Gastroesophageal sphincter (tissue), 4 donors: ENCODE measurements around the gene MRAP2. TPM values are rescaled to one million over a fixed set of nuclear protein-coding genes. Genes with fewer than 3 reads are reported as not detected.

Experiments
- ATAC-seq: fragments of 150-250 bp; one replicate; pipeline ENCODE4 v1.9.1; 2016; ENCODE audit warnings: mild to moderate bottlenecking, moderate library complexity
- H3K27ac ChIP-seq, 4 donors: fragments of 200-600 bp; sonication (generic) in 3 of 4; 1 replicate in 3 of 4; 2 replicates in 1 of 4; pipeline ENCODE4 v1.5.1; 2016 to 2019
- H3K27me3 ChIP-seq: fragments of 200-600 bp; sonication (generic); one replicate; pipeline ENCODE4 v1.5.1; 2019
- H3K36me3 ChIP-seq, 2 donors: fragments of 200-600 bp; sonication (generic); one replicate each; pipeline ENCODE4 v1.5.1; 2019; ENCODE audit warnings: control low read depth in 1 of 2
- H3K4me1 ChIP-seq, 3 donors: fragments of 200-600 bp; sonication (generic); 1 replicate in 2 of 3; 2 replicates in 1 of 3; pipeline ENCODE4 v1.5.1; 2016 to 2019; ENCODE audit warnings: control low read depth in 2 of 3
- H3K4me3 ChIP-seq, 2 donors: fragments of 200-600 bp; sonication (generic); one replicate each; pipeline ENCODE4 v1.5.1; 2019; ENCODE audit warnings: mild to moderate bottlenecking in 1 of 2, moderate library complexity in 1 of 2
- H3K9me3 ChIP-seq, 3 donors: fragments of 200-600 bp; sonication (generic); one replicate each; pipeline ENCODE4 v1.5.1; 2017 to 2019; ENCODE audit warnings: control low read depth in 2 of 3
- EP300 ChIP-seq: sonication (generic); formaldehyde crosslinking; IDR thresholded peaks from one replicate; pipeline ENCODE4 v1.6.1; 2017; ENCODE audit warnings: antibody characterized with exemption, mild to moderate bottlenecking
- POLR2A ChIP-seq, 2 donors: fragments of 450-650 bp; IDR thresholded peaks; one replicate each; pipeline ENCODE4 v1.6.1; 2017; ENCODE audit warnings: antibody characterized with exemption in 2 of 2, mild to moderate bottlenecking in 2 of 2, moderate library complexity in 1 of 2
- POLR2AphosphoS5 ChIP-seq: sonication (generic); formaldehyde crosslinking; IDR thresholded peaks from one replicate; pipeline ENCODE4 v1.6.1; 2017; ENCODE audit warnings: antibody characterized with exemption
- WGBS, 2 donors: methylation state at CpG; one replicate each; pipeline ENCODE4 v1.1.5; 2018; ENCODE audit warnings: low coverage in 1 of 2; 5-methylcytosine and 5-hydroxymethylcytosine counted together
- total RNA-seq, 4 donors: library from RNA; depleted of rRNA; stranded (reverse); fragments of >200 nt; gene quantifications; one replicate each; pipeline ENCODE4 v1.1.0, GENCODE V29; 2016
- TF ChIP-seq, protein P1 (sequence below), 4 experiments: fragments of 200-600 bp in 2 of 4; fragments of 450-650 bp in 2 of 4; sonication (generic) in 1 of 4; IDR thresholded peaks; one replicate each; pipeline ENCODE4 v1.5.1; 2017 to 2019; ENCODE audit warnings: antibody characterized with exemption in 4 of 4, mild to moderate bottlenecking in 2 of 4, moderate library complexity in 2 of 4

Gene MRAP2
- total RNA-seq, 4 donors from 2014 or later: 0.27 to 1.7 (median 1.2) TPM; not detected in 1

DNA sequence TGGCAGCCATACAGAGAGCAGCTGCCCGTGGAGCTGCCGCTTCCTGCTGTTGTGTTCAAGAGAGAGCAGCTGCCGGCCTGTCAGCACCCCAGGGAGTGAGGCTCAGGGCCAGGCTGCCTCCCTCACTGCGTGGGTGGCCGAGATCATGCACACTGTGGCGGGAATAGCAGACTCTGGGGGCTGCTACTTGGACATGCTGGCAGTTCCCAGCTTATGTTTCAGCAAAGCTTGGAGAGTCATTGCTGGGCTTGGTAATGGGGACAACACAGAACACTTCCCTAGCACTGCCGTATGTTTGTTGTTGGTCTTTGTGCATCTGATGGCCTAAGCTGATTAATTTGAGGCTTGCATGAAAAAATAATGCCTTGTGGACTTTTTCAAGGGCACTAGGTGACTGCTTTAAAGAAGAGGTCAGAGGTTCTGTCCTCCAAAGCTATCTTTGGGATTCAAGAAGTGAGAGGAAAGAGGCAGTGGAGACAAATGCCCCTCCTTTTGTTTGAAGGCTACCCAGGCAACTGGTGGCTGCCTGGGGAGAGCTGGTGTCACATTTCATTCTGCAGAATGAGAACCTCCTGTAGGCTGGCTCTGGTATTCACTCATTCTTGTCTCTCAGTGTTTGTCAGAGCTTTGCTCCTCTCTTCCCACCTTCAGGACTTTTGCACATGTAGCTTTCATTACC is 18.8 kb downstream of the MRAP2 start:
- Histone ChIP-seq H3K4me3 (no peak overlapping the region), H3K27ac (no peak overlapping the region), H3K27me3 (no peaks in the 10 kb centered on the region), H3K36me3 (no peaks in the 10 kb centered on the region), H3K9me3 (no peaks in the 10 kb centered on the region), H3K4me1 (peaks cover 0 to 10% (median 0%) of the 10 kb centered on the region in 3 donors)
- ATAC-seq: peak; percentile 31
- TF ChIP-seq EP300 (no peak), POLR2A (IDR thresholded peaks at IDR 0.05) (no peak), POLR2AphosphoS5 (no peak)
- TF ChIP-seq, protein P1, sequence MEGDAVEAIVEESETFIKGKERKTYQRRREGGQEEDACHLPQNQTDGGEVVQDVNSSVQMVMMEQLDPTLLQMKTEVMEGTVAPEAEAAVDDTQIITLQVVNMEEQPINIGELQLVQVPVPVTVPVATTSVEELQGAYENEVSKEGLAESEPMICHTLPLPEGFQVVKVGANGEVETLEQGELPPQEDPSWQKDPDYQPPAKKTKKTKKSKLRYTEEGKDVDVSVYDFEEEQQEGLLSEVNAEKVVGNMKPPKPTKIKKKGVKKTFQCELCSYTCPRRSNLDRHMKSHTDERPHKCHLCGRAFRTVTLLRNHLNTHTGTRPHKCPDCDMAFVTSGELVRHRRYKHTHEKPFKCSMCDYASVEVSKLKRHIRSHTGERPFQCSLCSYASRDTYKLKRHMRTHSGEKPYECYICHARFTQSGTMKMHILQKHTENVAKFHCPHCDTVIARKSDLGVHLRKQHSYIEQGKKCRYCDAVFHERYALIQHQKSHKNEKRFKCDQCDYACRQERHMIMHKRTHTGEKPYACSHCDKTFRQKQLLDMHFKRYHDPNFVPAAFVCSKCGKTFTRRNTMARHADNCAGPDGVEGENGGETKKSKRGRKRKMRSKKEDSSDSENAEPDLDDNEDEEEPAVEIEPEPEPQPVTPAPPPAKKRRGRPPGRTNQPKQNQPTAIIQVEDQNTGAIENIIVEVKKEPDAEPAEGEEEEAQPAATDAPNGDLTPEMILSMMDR (IDR thresholded peaks at IDR 0.05): no peak
- 0% methylated on average over 1 to 3 of the region's 7 CpGs for WGBS, 2 donors

DNA sequence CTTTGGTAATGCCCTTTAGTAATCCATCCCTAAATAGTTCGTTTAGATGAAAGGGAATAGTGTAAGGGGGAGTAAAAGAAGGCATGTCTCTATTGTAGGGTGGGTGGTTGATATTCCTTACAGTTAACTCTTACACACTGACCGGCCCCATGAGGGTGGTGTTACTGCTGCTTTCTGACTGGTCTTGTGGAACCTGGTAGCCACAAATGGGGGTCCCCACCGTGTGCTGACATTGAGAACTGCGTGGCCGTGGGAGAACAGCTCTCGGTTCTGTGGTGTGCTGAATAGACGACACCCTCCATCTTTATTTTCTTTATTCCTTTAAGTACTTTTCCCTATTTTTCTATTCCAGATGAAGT is 19.3 kb downstream of the MRAP2 start:
- H3K9me3 ChIP-seq: no peaks in the 10 kb centered on the region
- TF ChIP-seq POLR2AphosphoS5: no peak
- TF ChIP-seq, protein P1 (IDR thresholded peaks at IDR 0.05): no peak
- no peak for TF ChIP-seq POLR2A (IDR thresholded peaks at IDR 0.05)
- no peak for TF ChIP-seq EP300
- peaks cover 0 to 10% (median 0%) of the 10 kb centered on the region in 3 donors for H3K4me1 ChIP-seq
- no peaks in the 10 kb centered on the region for H3K36me3 ChIP-seq
- no peak for ATAC-seq
- no peak overlapping the region for H3K27ac ChIP-seq
- no peaks in the 10 kb centered on the region for H3K27me3 ChIP-seq
- H3K4me3 ChIP-seq: no peak overlapping the region
- 71 to 72% methylated on average over 1 to 7 of the region's 7 CpGs for WGBS, 2 donors

DNA sequence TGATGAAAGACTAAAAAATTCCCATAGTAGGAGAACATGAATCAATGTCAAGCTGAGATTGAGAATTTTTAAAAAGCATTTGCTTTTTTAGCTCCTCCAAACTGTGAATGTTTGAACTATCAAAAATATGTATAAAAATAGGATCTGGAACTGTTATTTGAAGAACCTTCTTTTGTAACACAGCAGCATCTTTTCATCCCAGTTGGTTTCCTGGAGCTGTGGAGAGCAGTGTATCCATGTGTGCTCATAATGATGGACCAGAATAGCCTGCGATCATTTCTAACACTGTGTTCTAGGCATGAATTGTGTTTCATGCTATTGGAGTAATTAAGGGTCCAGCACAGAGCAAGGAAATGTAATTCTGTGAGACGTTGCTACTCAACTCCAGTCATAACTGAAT is 22.1 kb downstream of the MRAP2 start:
- no peak overlapping the region for H3K4me3 ChIP-seq
- no peaks in the 10 kb centered on the region for H3K36me3 ChIP-seq
- TF ChIP-seq POLR2A (IDR thresholded peaks at IDR 0.05): no peak
- TF ChIP-seq, protein P1 (IDR thresholded peaks at IDR 0.05): no peak
- no peak for TF ChIP-seq EP300
- no peak for TF ChIP-seq POLR2AphosphoS5
- H3K27ac ChIP-seq: no peak overlapping the region
- H3K4me1 ChIP-seq: peaks cover 0 to 10% (median 0%) of the 10 kb centered on the region in 3 donors
- ATAC-seq: no peak
- no peaks in the 10 kb centered on the region for H3K27me3 ChIP-seq
- WGBS, 2 donors: 67% methylated on average over 2 of the region's 2 CpGs; no CpG with 5 or more reads in 1 of the 2 donors
- no peaks in the 10 kb centered on the region for H3K9me3 ChIP-seq

DNA sequence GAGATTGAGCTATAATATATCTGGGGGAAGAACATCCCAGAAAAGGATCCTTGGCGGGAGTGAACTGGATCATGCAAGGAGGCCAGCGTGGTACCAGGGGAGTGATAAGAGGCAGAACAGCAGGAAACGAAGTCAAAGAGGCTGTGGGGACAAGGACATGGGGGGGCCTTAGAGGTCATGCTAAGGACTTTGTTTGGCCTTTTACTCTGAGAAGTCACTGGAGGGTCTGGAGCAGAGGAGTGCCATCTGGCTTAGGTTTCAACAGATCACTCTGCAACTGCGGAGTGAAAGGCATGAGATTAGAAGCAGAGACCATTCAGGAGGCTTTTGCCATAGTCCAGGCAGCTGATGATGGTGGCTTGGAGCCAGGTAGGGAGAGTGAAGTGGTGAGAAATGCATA is 24.3 kb downstream of the MRAP2 start:
- H3K27ac ChIP-seq: no peak overlapping the region
- no peaks in the 10 kb centered on the region for H3K9me3 ChIP-seq
- TF ChIP-seq, protein P1 (IDR thresholded peaks at IDR 0.05): no peak
- no peak for TF ChIP-seq POLR2AphosphoS5
- no peak for TF ChIP-seq EP300
- TF ChIP-seq POLR2A (IDR thresholded peaks at IDR 0.05): no peak
- no peak overlapping the region for H3K4me3 ChIP-seq
- no peaks in the 10 kb centered on the region for H3K36me3 ChIP-seq
- H3K27me3 ChIP-seq: no peaks in the 10 kb centered on the region
- ATAC-seq: no peak
- no peaks in the 10 kb centered on the region for H3K4me1 ChIP-seq
- 70 to 84% methylated on average over 4 of the region's 4 CpGs for WGBS, 2 donors

DNA sequence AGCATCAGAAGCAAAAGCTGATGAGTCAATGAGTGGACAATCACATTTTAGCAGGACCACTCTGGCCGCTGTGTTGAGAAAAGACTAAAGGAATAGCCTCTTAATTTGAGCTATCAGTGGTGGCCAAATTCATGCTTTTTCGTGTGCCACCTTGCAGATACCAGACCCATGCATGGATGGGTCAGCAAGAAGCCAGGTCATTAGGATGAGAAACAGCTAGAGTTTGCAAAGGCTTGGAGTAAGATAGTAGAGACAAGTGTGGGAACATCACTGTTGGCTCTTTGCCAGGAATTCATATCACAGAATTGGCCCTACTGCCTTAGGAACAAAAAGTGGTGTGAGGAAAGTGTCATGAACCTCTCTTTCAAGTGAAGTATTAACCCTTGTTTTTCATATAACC is 25.5 kb downstream of the MRAP2 start:
- TF ChIP-seq, protein P1 (IDR thresholded peaks at IDR 0.05): no peak
- TF ChIP-seq EP300 (no peak), POLR2AphosphoS5 (no peak), POLR2A (IDR thresholded peaks at IDR 0.05) (no peak)
- Histone ChIP-seq H3K36me3 (no peaks in the 10 kb centered on the region), H3K27me3 (no peaks in the 10 kb centered on the region), H3K9me3 (no peaks in the 10 kb centered on the region), H3K27ac (no peak overlapping the region), H3K4me1 (no peaks in the 10 kb centered on the region), H3K4me3 (no peak overlapping the region)
- 64 to 77% methylated on average over 2 of the region's 2 CpGs for WGBS, 2 donors
- no peak for ATAC-seq
